Right ventricle myocardium superior (tissue), 1 donor: ENCODE measurements around the gene TACC3. TPM values are rescaled to one million over a fixed set of nuclear protein-coding genes. Genes with fewer than 3 reads are reported as not detected.

Experiments
- ATAC-seq: fragments of 200-7000 bp; cut with Tn5 transposase; one replicate; pipeline ENCODE4 v1.9.1; 2020; ENCODE audit warnings: mild to moderate bottlenecking; ENCODE audit not compliant: poor library complexity
- DNase-seq: peaks from one replicate; pipeline ENCODE4 v3.0.0-alpha.2; 2020
- intact Hi-C: fragments of 100-400 bp; cut with DNase I; formaldehyde crosslinking; loops from one replicate; pipeline ENCODE4 v1.11.2; 2022
- total RNA-seq: library from RNA; stranded (reverse); fragmentation: NEBNext Ultra II Directional; extraction: Animal tissue kit (Norgen Biotek cat#: 25700); gene quantifications from one replicate; pipeline ENCODE4 v1.2.1, GENCODE V29; 2021
- donor health status: DM: no; HTN: yes; CAD: no; lungs with severe emphysema.

TACC3 gene
- total RNA-seq, 1 donor from 2014 or later: 7.0 TPM

- DNase-seq (no peak), ATAC-seq (peak; percentile 19)
- intact Hi-C loops: no loop called here
Measured at GRCh38 chr4:1793496-1793840, 72.1 kb downstream of the TACC3 start.

DNA sequence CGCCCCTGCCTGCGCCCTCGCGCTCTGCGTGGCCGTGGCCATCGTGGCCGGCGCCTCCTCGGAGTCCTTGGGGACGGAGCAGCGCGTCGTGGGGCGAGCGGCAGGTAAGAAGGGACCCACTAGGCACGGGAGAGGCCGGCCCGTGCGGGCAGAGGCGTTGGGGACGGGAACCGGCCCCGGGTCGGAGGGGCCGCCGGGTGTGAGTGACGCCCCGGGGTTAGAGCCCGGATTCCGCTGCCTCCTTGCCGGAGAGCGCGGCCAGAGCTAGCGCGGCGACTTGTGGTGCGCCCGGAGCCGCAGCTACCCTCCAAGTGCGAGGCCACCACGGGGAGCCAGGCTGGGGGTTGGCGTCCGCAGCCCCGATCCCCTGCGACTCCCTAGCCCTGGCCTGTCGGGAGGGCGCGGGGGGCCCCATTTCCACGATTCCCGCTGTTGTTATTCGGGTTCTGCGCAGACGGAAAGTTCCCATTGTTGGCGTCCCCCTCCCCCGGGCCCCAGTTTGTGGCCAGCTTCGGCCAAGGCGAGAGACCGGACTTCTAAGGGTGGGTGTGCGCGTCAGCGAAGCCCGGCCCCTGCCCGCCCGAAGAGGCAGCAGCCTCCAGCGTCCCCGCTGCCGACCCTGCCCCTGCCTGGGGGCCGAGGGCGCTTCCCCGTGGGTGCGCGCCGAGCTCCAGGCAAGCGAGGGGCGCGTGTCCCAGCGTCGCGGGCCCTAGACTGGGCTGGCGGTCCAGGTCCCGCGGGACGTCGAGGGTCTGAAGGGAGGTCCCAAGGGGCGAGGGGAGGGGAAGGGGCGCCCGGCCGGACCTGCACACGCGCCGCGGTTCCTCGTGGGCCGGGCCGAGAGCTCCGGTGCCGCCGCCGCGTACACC is 72.9 kb downstream of the TACC3 start:
- ATAC-seq: no peak
- DNase-seq: no peak
- intact Hi-C loops: no loop called here

Other genes with a start within 250 kb of the TACC3 start
- 1.0 TPM for gene FAM53A, start 37.2 kb upstream of the TACC3 start, total RNA-seq
- gene SLBP, start 9.2 kb upstream of the TACC3 start, total RNA-seq: 12.6 TPM
- gene TMEM129, start 198 bp upstream of the TACC3 start, total RNA-seq: 28.6 TPM
- 2.9 TPM for gene FGFR3, start 71.8 kb downstream of the TACC3 start, total RNA-seq
- gene LETM1, start 134.6 kb downstream of the TACC3 start, total RNA-seq: 41.8 TPM
- 32.6 TPM for gene NSD2, start 149.9 kb downstream of the TACC3 start, total RNA-seq